Caco-2 (cell line): Measurements from ENCODE around the gene CYBB. TPM values are rescaled to one million over a fixed set of nuclear protein-coding genes. Genes with fewer than 3 reads are reported as not detected.

ENCODE experiments used
- BruUV-seq: library from RNA; stranded (reverse); fragments of 400-500 nt; replicated peaks from 2 replicates; lab custom pipeline; 2021; lab: Mats Ljungman, UMichigan
- CTCF ChIA-PET: fragments of 300-600 bp; sonication (Branson Sonifier 250); formaldehyde crosslinking; loops from one replicate; lab custom pipeline; 2022; ENCODE audit warnings: antibody characterized with exemption; lab: Charles Lee
- POLR2A ChIA-PET: fragments of 300-600 bp; sonication (Branson Sonifier 250); formaldehyde crosslinking; loops from one replicate; lab custom pipeline; 2022; ENCODE audit warnings: antibody characterized with exemption; lab: Charles Lee
- DNase-seq, 2 experiments: peaks; one replicate each; pipeline versions ENCODE4 v3.0.0 to v3.0.0-alpha.2; 2020 to 2022
- H3K27me3 ChIP-seq: replicated peaks from 2 replicates; pipeline ENCODE4 v1.6.0; 2011; ENCODE audit warnings: low read length; ENCODE audit not compliant: control insufficient read depth, insufficient read depth
- H3K36me3 ChIP-seq: 2 replicates; pipeline ENCODE4 v1.5.1; 2011; ENCODE audit warnings: low read length; ENCODE audit not compliant: control insufficient read depth, insufficient read depth
- H3K4me1 ChIP-seq: fragments of 250-450 bp; sonication (Bioruptor Pico); 2 replicates; pipeline ENCODE4 v1.5.1; 2020; ENCODE audit warnings: mild to moderate bottlenecking
- H3K4me3 ChIP-seq: 2 replicates; pipeline ENCODE4 v1.5.1; 2011; ENCODE audit warnings: low read depth, mild to moderate bottlenecking, control low read depth, low read length
- H3K9me3 ChIP-seq: fragments of 250-450 bp; sonication (Bioruptor Pico); 2 replicates; pipeline ENCODE4 v1.5.1; 2020; ENCODE audit warnings: mild to moderate bottlenecking, moderate library complexity
- H3K27ac Mint-ChIP-seq: one replicate; pipeline ENCODE4 v1.8.0; 2022; ENCODE audit warnings: mixed read lengths; ENCODE audit not compliant: unreplicated experiment
- H3K27me3 Mint-ChIP-seq: one replicate; pipeline ENCODE4 v1.8.0; 2022; ENCODE audit warnings: mixed read lengths; ENCODE audit not compliant: insufficient read depth, unreplicated experiment
- H3K36me3 Mint-ChIP-seq: one replicate; pipeline ENCODE4 v1.8.0; 2022; ENCODE audit warnings: mild to moderate bottlenecking, mixed read lengths; ENCODE audit not compliant: insufficient read depth, unreplicated experiment
- H3K4me1 Mint-ChIP-seq: one replicate; pipeline ENCODE4 v1.8.0; 2022; ENCODE audit warnings: low read depth, mixed read lengths; ENCODE audit not compliant: unreplicated experiment
- H3K4me3 Mint-ChIP-seq: one replicate; pipeline ENCODE4 v1.8.0; 2022; ENCODE audit warnings: mild to moderate bottlenecking, moderate library complexity, mixed read lengths; ENCODE audit not compliant: unreplicated experiment
- H3K9me3 Mint-ChIP-seq: one replicate; pipeline ENCODE4 v1.8.0; 2022; ENCODE audit warnings: mixed read lengths; ENCODE audit not compliant: unreplicated experiment
- intact Hi-C: fragments of 100-400 bp; cut with micrococcal nuclease; formaldehyde crosslinking; loops from one replicate; pipeline ENCODE4 v1.10.0; 2022; ENCODE audit not compliant: unreplicated experiment
- total RNA-seq: library from RNA; stranded (reverse); gene quantifications from 2 replicates; pipeline ENCODE4 v1.2.3, GENCODE V29; 2022
- TF ChIP-seq, protein P1 (sequence below), 2 experiments: fragments of 200-600 bp in 1 of 2; IDR thresholded peaks; 1 replicate in 1 of 2; 2 replicates in 1 of 2; pipeline versions ENCODE4 v1.5.1 to v1.8.0; 2011 to 2022; ENCODE audit warnings: antibody characterized with exemption in 1 of 2, control low read depth in 1 of 2, inconsistent platforms in 1 of 2, low read depth in 1 of 2, low read length in 1 of 2, mild to moderate bottlenecking in 1 of 2, moderate library complexity in 1 of 2; ENCODE audit not compliant: insufficient read depth in 1 of 2, severe bottlenecking in 1 of 2, unreplicated experiment in 1 of 2

The CYBB gene
- total RNA-seq, 1 experiment from 2014 or later: 0.43 TPM

DNA sequence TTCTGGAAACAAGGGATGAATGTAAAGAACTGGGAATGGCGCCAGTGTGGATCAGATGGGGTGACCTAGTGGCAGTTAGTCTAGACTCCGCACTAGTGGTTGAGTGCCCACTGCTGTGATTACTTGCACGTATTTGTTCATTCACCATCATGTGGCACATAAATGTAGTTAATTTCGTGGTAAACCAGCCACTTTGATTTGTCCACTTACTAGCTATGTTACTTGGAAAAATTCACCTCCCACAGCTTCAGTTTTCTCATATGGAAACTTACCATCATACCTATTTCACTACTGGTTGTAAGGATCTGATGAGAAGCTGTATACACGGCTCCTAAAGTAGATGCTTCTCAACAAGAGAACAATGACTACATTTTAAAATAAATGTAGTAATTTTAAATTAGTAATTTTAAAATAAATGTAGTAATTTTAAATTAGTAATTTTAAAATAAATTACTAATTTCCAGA is 67.9 kb downstream of the CYBB start:
- no peaks in the 10 kb centered on the region for H3K9me3 ChIP-seq
- TF ChIP-seq, protein P1, sequence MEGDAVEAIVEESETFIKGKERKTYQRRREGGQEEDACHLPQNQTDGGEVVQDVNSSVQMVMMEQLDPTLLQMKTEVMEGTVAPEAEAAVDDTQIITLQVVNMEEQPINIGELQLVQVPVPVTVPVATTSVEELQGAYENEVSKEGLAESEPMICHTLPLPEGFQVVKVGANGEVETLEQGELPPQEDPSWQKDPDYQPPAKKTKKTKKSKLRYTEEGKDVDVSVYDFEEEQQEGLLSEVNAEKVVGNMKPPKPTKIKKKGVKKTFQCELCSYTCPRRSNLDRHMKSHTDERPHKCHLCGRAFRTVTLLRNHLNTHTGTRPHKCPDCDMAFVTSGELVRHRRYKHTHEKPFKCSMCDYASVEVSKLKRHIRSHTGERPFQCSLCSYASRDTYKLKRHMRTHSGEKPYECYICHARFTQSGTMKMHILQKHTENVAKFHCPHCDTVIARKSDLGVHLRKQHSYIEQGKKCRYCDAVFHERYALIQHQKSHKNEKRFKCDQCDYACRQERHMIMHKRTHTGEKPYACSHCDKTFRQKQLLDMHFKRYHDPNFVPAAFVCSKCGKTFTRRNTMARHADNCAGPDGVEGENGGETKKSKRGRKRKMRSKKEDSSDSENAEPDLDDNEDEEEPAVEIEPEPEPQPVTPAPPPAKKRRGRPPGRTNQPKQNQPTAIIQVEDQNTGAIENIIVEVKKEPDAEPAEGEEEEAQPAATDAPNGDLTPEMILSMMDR (IDR thresholded peaks at IDR 0.05; ENCODE audit: insufficient read depth in 1 of 2, low read depth in 1 of 2, low read length in 1 of 2, severe bottlenecking in 1 of 2, unreplicated experiment in 1 of 2): no peak
- Mint-ChIP-seq H3K27me3 (no peaks in the 10 kb centered on the region), H3K36me3 (peaks cover 6% of the 10 kb centered on the region), H3K4me3 (peak overlapping the region; percentile 70), H3K4me1 (no peaks in the 10 kb centered on the region), H3K9me3 (no peaks in the 10 kb centered on the region), H3K27ac (peak overlapping the region; percentile 63)
- H3K36me3 ChIP-seq: no peaks in the 10 kb centered on the region
- intact Hi-C loops: loop anchor here (5.0 kb wide), 1 partner anchor 60 kb away; no protein-coding TSS in a partner anchor
- DNase-seq: no peak
- ChIA-PET CTCF (no interaction called here), POLR2A (no interaction called here)
- peak overlapping the region; percentile 87 for H3K4me3 ChIP-seq
- H3K4me1 ChIP-seq: peaks cover 6% of the 10 kb centered on the region; the same call in 1 of the 2 replicates
- H3K27me3 ChIP-seq: no peaks in the 10 kb centered on the region
- TSS peak; percentile 95 for BruUV-seq

DNA sequence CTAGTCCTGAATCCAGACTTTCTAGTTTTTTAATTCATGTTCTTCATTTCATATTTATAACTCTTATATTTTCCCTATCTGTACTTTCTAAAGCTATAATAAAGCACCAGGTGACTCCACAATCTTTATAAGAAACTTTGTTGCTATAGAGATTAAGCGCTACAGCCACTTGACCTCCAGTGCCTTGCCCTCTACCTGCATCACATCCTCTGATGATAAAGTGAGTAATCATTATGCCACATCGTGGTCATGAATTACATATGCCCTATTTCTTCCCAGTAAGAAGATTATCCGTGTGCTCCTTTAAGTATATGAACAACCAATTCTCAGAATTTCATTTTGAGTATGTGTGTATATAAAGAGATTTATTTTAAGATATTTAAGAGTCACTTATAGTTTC is 74.3 kb downstream of the CYBB start:
- H3K36me3 Mint-ChIP-seq: no peaks in the 10 kb centered on the region
- POLR2A ChIA-PET: no interaction called here
- no peak for DNase-seq
- Histone ChIP-seq H3K4me3 (no peak overlapping the region), H3K4me1 (no peaks in the 10 kb centered on the region), H3K36me3 (no peaks in the 10 kb centered on the region), H3K9me3 (no peaks in the 10 kb centered on the region), H3K27me3 (no peaks in the 10 kb centered on the region)
- no peaks in the 10 kb centered on the region for H3K27me3 Mint-ChIP-seq
- no peaks in the 10 kb centered on the region for H3K9me3 Mint-ChIP-seq
- no peak overlapping the region for H3K4me3 Mint-ChIP-seq
- no TSS peak for BruUV-seq
- H3K4me1 Mint-ChIP-seq: no peaks in the 10 kb centered on the region
- CTCF ChIA-PET: no interaction called here
- intact Hi-C loops: no loop called here
- TF ChIP-seq, protein P1 (IDR thresholded peaks at IDR 0.05; ENCODE audit: insufficient read depth in 1 of 2, low read depth in 1 of 2, low read length in 1 of 2, severe bottlenecking in 1 of 2, unreplicated experiment in 1 of 2): no peak
- H3K27ac Mint-ChIP-seq: no peak overlapping the region

DNA sequence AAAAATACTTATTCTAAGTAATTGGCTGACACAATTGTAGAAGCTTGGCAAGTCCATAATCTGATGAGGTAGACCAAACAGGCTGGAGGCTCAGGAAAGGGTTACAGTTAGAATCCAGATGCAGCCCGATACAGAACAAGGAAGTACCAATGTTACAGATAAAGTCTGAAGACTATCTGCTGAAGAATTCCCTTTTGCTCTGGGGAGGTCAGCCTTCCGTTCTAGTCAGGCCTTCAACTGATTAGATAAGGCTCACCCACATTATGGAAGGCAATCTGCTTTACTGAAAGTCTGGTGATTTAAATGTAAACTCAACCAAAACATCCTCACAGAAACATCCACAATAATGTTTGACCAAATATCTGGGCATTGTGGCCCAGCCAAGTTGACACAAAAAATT is 74.9 kb downstream of the CYBB start:
- Histone ChIP-seq H3K4me3 (no peak overlapping the region), H3K4me1 (peaks cover 2% of the 10 kb centered on the region), H3K27me3 (no peaks in the 10 kb centered on the region), H3K9me3 (no peaks in the 10 kb centered on the region), H3K36me3 (no peaks in the 10 kb centered on the region)
- intact Hi-C loops: no loop called here
- BruUV-seq: no TSS peak
- DNase-seq: no peak
- Mint-ChIP-seq H3K4me1 (no peaks in the 10 kb centered on the region), H3K9me3 (no peaks in the 10 kb centered on the region), H3K4me3 (no peak overlapping the region), H3K36me3 (no peaks in the 10 kb centered on the region), H3K27ac (no peak overlapping the region), H3K27me3 (no peaks in the 10 kb centered on the region)
- CTCF ChIA-PET: no interaction called here
- POLR2A ChIA-PET: no interaction called here
- TF ChIP-seq, protein P1 (IDR thresholded peaks at IDR 0.05; ENCODE audit: insufficient read depth in 1 of 2, low read depth in 1 of 2, low read length in 1 of 2, severe bottlenecking in 1 of 2, unreplicated experiment in 1 of 2): no peak
